ENCODE data around the gene D2HGDH. TPM values are rescaled to one million over a fixed set of nuclear protein-coding genes. Genes with fewer than 3 reads are reported as not detected.

D2HGDH gene
- total and polyA plus RNA-seq, 9 of the 15 experiments (the other 6 are each of a cell fraction or from before 2014, with no cell fraction given) = 0.39 to 30.8 (median 10.3) TPM

- TF ChIP-seq E2F8 (IDR thresholded peaks at IDR 0.05; ENCODE audit: low read depth, partially characterized antibody) (no peak), GATAD2B (IDR thresholded peaks at IDR 0.05; ENCODE audit: borderline replicate concordance) (peak; percentile 98), NFYB (IDR thresholded peaks at IDR 0.05; ENCODE audit: extremely low read depth, insufficient read length) (no peak), KHSRP (IDR thresholded peaks at IDR 0.05) (no peak), ZNF165 (CRISPR knock-in tag; IDR thresholded peaks at IDR 0.05; ENCODE audit: borderline replicate concordance) (no peak), POLR2H (tag; IDR thresholded peaks at IDR 0.05; ENCODE audit: low read depth) (no peak), FOSL1 (tag; conservative IDR thresholded peaks at IDR 0.05) (0 out of 2 replicates have a peak, but pooled peaks have one; percentile 22), NRF1 (conservative IDR thresholded peaks at IDR 0.05 in 1 of 2, IDR thresholded peaks at IDR 0.05 in 1 of 2) (peak in 1 of 2 experiments; percentile 89; a peak in 2 of 4 replicates), ZNF263 (CRISPR knock-in tag; IDR thresholded peaks at IDR 0.05; ENCODE audit: borderline replicate concordance) (peak; percentile 11; the same call in 1 of the 2 replicates), ATF1 (CRISPR knock-in tag; IDR thresholded peaks at IDR 0.05) (no peak), ATF1 (tag; IDR thresholded peaks at IDR 0.05) (no peak), ZBTB9 (CRISPR knock-in tag; IDR thresholded peaks at IDR 0.05) (peak; percentile 48), TARDBP (IDR thresholded peaks at IDR 0.05) (peak; percentile 84), SAFB (IDR thresholded peaks at IDR 0.05; ENCODE audit: borderline replicate concordance, low read depth, low read length) (peak; percentile 99), CAMTA2 (CRISPR knock-in tag; conservative IDR thresholded peaks at IDR 0.05) (no peak), E2F4 (CRISPR knock-in tag; IDR thresholded peaks at IDR 0.05; ENCODE audit: low read depth) (0 out of 2 replicates have a peak, but pooled peaks have one; percentile 34), CREB1 (IDR thresholded peaks at IDR 0.05) (no peak), CREB1 (CRISPR knock-in tag; IDR thresholded peaks at IDR 0.05) (no peak), CHD1 (IDR thresholded peaks at IDR 0.05; ENCODE audit: low read length) (no peak)
- TF ChIP-seq, protein P1, sequence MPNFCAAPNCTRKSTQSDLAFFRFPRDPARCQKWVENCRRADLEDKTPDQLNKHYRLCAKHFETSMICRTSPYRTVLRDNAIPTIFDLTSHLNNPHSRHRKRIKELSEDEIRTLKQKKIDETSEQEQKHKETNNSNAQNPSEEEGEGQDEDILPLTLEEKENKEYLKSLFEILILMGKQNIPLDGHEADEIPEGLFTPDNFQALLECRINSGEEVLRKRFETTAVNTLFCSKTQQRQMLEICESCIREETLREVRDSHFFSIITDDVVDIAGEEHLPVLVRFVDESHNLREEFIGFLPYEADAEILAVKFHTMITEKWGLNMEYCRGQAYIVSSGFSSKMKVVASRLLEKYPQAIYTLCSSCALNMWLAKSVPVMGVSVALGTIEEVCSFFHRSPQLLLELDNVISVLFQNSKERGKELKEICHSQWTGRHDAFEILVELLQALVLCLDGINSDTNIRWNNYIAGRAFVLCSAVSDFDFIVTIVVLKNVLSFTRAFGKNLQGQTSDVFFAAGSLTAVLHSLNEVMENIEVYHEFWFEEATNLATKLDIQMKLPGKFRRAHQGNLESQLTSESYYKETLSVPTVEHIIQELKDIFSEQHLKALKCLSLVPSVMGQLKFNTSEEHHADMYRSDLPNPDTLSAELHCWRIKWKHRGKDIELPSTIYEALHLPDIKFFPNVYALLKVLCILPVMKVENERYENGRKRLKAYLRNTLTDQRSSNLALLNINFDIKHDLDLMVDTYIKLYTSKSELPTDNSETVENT (CRISPR knock-in tag; IDR thresholded peaks at IDR 0.05) = 0 out of 2 replicates have a peak, but pooled peaks have one; percentile 46
Observed at GRCh38 chr2:241734467-241735208, at the start of gene D2HGDH (continued).
